K562 (cell line): ENCODE measurements around the gene VPS50. TPM values are rescaled to one million over a fixed set of nuclear protein-coding genes. Genes with fewer than 3 reads are reported as not detected.

Source experiments
- ARID1B ChIP-seq: fragments of 450-650 bp; IDR thresholded peaks from 2 replicates; pipeline ENCODE4 v1.6.1; 2016; ENCODE audit warnings: antibody characterized with exemption, mild to moderate bottlenecking, inconsistent platforms
- ATF7 ChIP-seq: fragments of 450-650 bp; IDR thresholded peaks from 2 replicates; pipeline ENCODE4 v1.7.1; 2014; ENCODE audit warnings: mild to moderate bottlenecking, moderate library complexity
- CCAR2 ChIP-seq: fragments of 200-400 bp; formaldehyde crosslinking; IDR thresholded peaks from 2 replicates; pipeline ENCODE4 v1.6.1; 2017; ENCODE audit warnings: mild to moderate bottlenecking, low read depth, low read length
- CREB1 ChIP-seq, 2 experiments: sonication (generic) in 1 of 2; formaldehyde crosslinking in 1 of 2; IDR thresholded peaks; 2 replicates each; pipeline versions ENCODE4 v1.6.1 to v1.8.0; 2012 to 2022; ENCODE audit warnings: inconsistent platforms in 1 of 2, mild to moderate bottlenecking in 1 of 2, missing genetic modification reagents in 1 of 2, moderate library complexity in 1 of 2
- CSDE1 ChIP-seq, 2 experiments: fragments of 450-650 bp; IDR thresholded peaks; 2 replicates each; pipeline ENCODE4 v1.6.1; 2016; ENCODE audit warnings: mild to moderate bottlenecking in 1 of 2
- DPF2 ChIP-seq: fragments of 450-650 bp; IDR thresholded peaks from 2 replicates; pipeline ENCODE4 v1.6.1; 2016
- EGR1 ChIP-seq: fragments of 450-650 bp; conservative IDR thresholded peaks from 2 replicates; pipeline ENCODE4 v1.6.1; 2017; ENCODE audit warnings: mild to moderate bottlenecking
- ESRRB ChIP-seq: fragments of 250-450 bp; sonication (Bioruptor Pico); IDR thresholded peaks from 2 replicates; pipeline ENCODE4 v1.5.0; 2020; ENCODE audit warnings: mild to moderate bottlenecking, moderate library complexity, borderline replicate concordance
- FOXP4 ChIP-seq: sonication (generic); formaldehyde crosslinking; IDR thresholded peaks from 2 replicates; pipeline ENCODE4 v1.8.0; 2022; ENCODE audit warnings: mild to moderate bottlenecking, missing genetic modification reagents, borderline replicate concordance
- GABPA ChIP-seq: fragments of 200-800 bp; sonication (Bioruptor generic); conservative IDR thresholded peaks from 2 replicates; pipeline ENCODE4 v1.6.1; 2016; ENCODE audit warnings: low read depth, missing genetic modification characterization, missing compliant biosample characterization
- HMGN3 ChIP-seq: IDR thresholded peaks from 2 replicates; pipeline ENCODE4 v1.6.1; 2011; ENCODE audit warnings: borderline replicate concordance, low read depth, mild to moderate bottlenecking, mixed read lengths, low read length; ENCODE audit not compliant: insufficient read length; ENCODE audit errors: extremely low read depth
- KDM4B ChIP-seq, 2 experiments: fragments of 450-650 bp in 1 of 2; sonication (generic) in 1 of 2; IDR thresholded peaks; 2 replicates each; pipeline ENCODE4 v1.6.1; 2016 to 2017; ENCODE audit warnings: borderline replicate concordance in 2 of 2, antibody characterized with exemption in 1 of 2, low read depth in 1 of 2, mild to moderate bottlenecking in 1 of 2
- LCOR ChIP-seq: sonication (generic); formaldehyde crosslinking; IDR thresholded peaks from 2 replicates; pipeline ENCODE4 v1.8.0; 2022; ENCODE audit warnings: mild to moderate bottlenecking, missing genetic modification reagents
- MAZ ChIP-seq, 2 experiments: fragments of 450-650 bp in 1 of 2; sonication (generic) in 1 of 2; formaldehyde crosslinking; IDR thresholded peaks in 1 of 2; conservative IDR thresholded peaks in 1 of 2; 2 replicates each; pipeline versions ENCODE4 v1.4.0 to v1.5.0; 2020; ENCODE audit warnings: mild to moderate bottlenecking in 1 of 2, missing genetic modification reagents in 1 of 2
- NBN ChIP-seq: fragments of 450-650 bp; IDR thresholded peaks from 2 replicates; pipeline ENCODE4 v1.6.1; 2016; ENCODE audit warnings: low read depth, mild to moderate bottlenecking
- PRPF4 ChIP-seq: fragments of 200-400 bp; formaldehyde crosslinking; IDR thresholded peaks from one replicate; pipeline ENCODE4 v1.6.1; 2017; ENCODE audit warnings: low read length, low read depth, mild to moderate bottlenecking; ENCODE audit not compliant: insufficient read depth, poor library complexity, severe bottlenecking
- SMAD4 ChIP-seq: fragments of 250-450 bp; sonication (Bioruptor Pico); conservative IDR thresholded peaks from 2 replicates; pipeline ENCODE4 v1.8.0; 2021; ENCODE audit warnings: inconsistent platforms, mild to moderate bottlenecking, moderate library complexity
- YBX1 ChIP-seq: fragments of 450-650 bp; IDR thresholded peaks from 2 replicates; pipeline ENCODE4 v1.7.1; 2016; ENCODE audit warnings: mild to moderate bottlenecking
- ZNF407 ChIP-seq: fragments of 450-650 bp; IDR thresholded peaks from 2 replicates; pipeline ENCODE4 v1.6.1; 2016; ENCODE audit warnings: low read depth
- ZNF764 ChIP-seq: fragments of 250-450 bp; sonication (Bioruptor Pico); IDR thresholded peaks from 2 replicates; pipeline ENCODE4 v1.4.0; 2020; ENCODE audit warnings: low read depth, mild to moderate bottlenecking, moderate library complexity
- polyA plus RNA-seq, 8 experiments: library from polyadenylated mRNA; depleted of rRNA in 4 of 8; stranded (reverse) in 5 of 8; unstranded in 3 of 8; fragments of >200 nt; fragmentation: Nextera tagmentation in 2 of 8; fragmentation: Illumina TruSeq in 1 of 8; extraction: Ambion mirVana in 2 of 8; extraction: Trizol in 1 of 8; gene quantifications; 2 replicates each; pipeline versions ENCODE4 v1.2.1 to v1.2.3, GENCODE V29; 2011 to 2014; ENCODE audit warnings: inconsistent platforms in 1 of 8, missing spikeins in 1 of 8
- total RNA-seq, 7 experiments: library from RNA; depleted of rRNA in 6 of 7; stranded (reverse); fragments of >200 nt in 6 of 7; fragmentation: Illumina TruSeq in 2 of 7; extraction: Trizol in 2 of 7; gene quantifications; 2 replicates each; pipeline versions ENCODE4 v1.2.1 to v1.2.3, GENCODE V29; 2011 to 2021; ENCODE audit warnings: low replicate concordance in 1 of 7

Gene VPS50
- total and polyA plus RNA-seq, 9 of the 15 experiments (the other 6 are each of a cell fraction or from before 2014, with no cell fraction given): 10.5 to 29.4 (median 15.8) TPM

- no peak for TF ChIP-seq ZNF407
- no peak for TF ChIP-seq ESRRB
- no peak for TF ChIP-seq HMGN3
- no peak for TF ChIP-seq CREB1 (IDR thresholded peaks at IDR 0.05)
- no peak for TF ChIP-seq CREB1 (CRISPR knock-in tag; IDR thresholded peaks at IDR 0.05)
- no peak for TF ChIP-seq KDM4B (IDR thresholded peaks at IDR 0.05; ENCODE audit: borderline replicate concordance in 2 of 2, low read depth in 1 of 2)
- TF ChIP-seq ARID1B: no peak
- no peak for TF ChIP-seq YBX1
- no peak for TF ChIP-seq NBN
- TF ChIP-seq ATF7: no peak
- no peak for TF ChIP-seq LCOR (CRISPR knock-in tag)
- no peak for TF ChIP-seq FOXP4 (CRISPR knock-in tag)
- TF ChIP-seq CCAR2: no peak
- no peak for TF ChIP-seq DPF2
- no peak for TF ChIP-seq CSDE1 (IDR thresholded peaks at IDR 0.05)
- TF ChIP-seq MAZ (CRISPR knock-in tag; conservative IDR thresholded peaks at IDR 0.05 in 1 of 2, IDR thresholded peaks at IDR 0.05 in 1 of 2): no peak
- TF ChIP-seq EGR1: no peak
- no peak for TF ChIP-seq SMAD4 (CRISPR knock-in tag)
- TF ChIP-seq ZNF764 (CRISPR knock-in tag): no peak
- no peak for TF ChIP-seq PRPF4
- TF ChIP-seq GABPA (tag): peak; percentile 32; the same call in 1 of the 2 replicates
Measured at GRCh38 chr7:93402944-93403343, 170.8 kb downstream of the VPS50 start (continued).
